HEK293 (cell line): ENCODE results near the gene LCN2.

Experiments
- CTCF ChIA-PET: fragments of 350-600 bp; formaldehyde crosslinking; extraction: SDS; loops from one replicate; lab custom pipeline; 2021; ENCODE audit warnings: antibody characterized with exemption; lab: Yijun Ruan, JAX
- POLR2A ChIA-PET: fragments of 300-600 bp; formaldehyde crosslinking; extraction: SDS; loops from one replicate; lab custom pipeline; 2020; ENCODE audit warnings: antibody characterized with exemption, inconsistent platforms; lab: Yijun Ruan, JAX
- H3K27ac ChIP-seq: fragments of 200-500 bp; sonication (Bioruptor generic); 2 replicates; pipeline ENCODE4 v1.5.1; 2014; ENCODE audit warnings: low read depth, low read length, control low read depth, inconsistent platforms; ENCODE audit errors: extremely low read depth
- H3K36me3 ChIP-seq, 2 experiments: fragments of 200-500 bp in 1 of 2; sonication (Bioruptor generic) in 1 of 2; 1 replicate in 1 of 2; 2 replicates in 1 of 2; pipeline ENCODE4 v1.5.1; 2014 to 2017; ENCODE audit warnings: inconsistent platforms in 2 of 2, low read length in 2 of 2; ENCODE audit not compliant: control insufficient read depth in 2 of 2, insufficient read depth in 1 of 2
- H3K4me1 ChIP-seq: fragments of 200-500 bp; sonication (Bioruptor generic); 2 replicates; pipeline ENCODE4 v1.5.1; 2014; ENCODE audit warnings: mild to moderate bottlenecking, low read length, inconsistent platforms; ENCODE audit not compliant: control insufficient read depth, insufficient read depth
- H3K4me3 ChIP-seq: 2 replicates; pipeline ENCODE4 v1.5.1; 2011; ENCODE audit warnings: low read depth, mild to moderate bottlenecking, control low read depth, low read length, moderate library complexity
- H3K9me3 ChIP-seq: fragments of 200-500 bp; sonication (Bioruptor generic); 2 replicates; pipeline ENCODE4 v1.5.1; 2014; ENCODE audit warnings: low read depth, low read length, inconsistent platforms; ENCODE audit not compliant: control insufficient read depth, insufficient read depth
- GLI2 ChIP-seq: fragments of 450-650 bp; formaldehyde crosslinking; IDR thresholded peaks from 2 replicates; pipeline ENCODE4; 2017; ENCODE audit warnings: missing biosample characterization, missing genetic modification characterization, low read depth, borderline replicate concordance
- GLIS2 ChIP-seq: fragments of 450-650 bp; formaldehyde crosslinking; IDR thresholded peaks from 2 replicates; pipeline ENCODE4 v1.5.1; 2016; ENCODE audit warnings: missing biosample characterization, missing genetic modification characterization
- REPIN1 ChIP-seq: fragments of 450-650 bp; formaldehyde crosslinking; IDR thresholded peaks from 2 replicates; pipeline ENCODE4 v1.5.1; 2017; ENCODE audit warnings: missing biosample characterization, missing genetic modification characterization, low read depth
- SCRT1 ChIP-seq: fragments of 450-650 bp; formaldehyde crosslinking; IDR thresholded peaks from 2 replicates; pipeline ENCODE4 v1.5.1; 2016; ENCODE audit warnings: missing biosample characterization, missing genetic modification characterization, borderline replicate concordance
- SP7 ChIP-seq: fragments of 450-650 bp; formaldehyde crosslinking; IDR thresholded peaks from 2 replicates; pipeline ENCODE4 v1.5.1; 2016; ENCODE audit warnings: missing biosample characterization, missing genetic modification characterization
- ZFHX2 ChIP-seq: fragments of 450-650 bp; formaldehyde crosslinking; conservative IDR thresholded peaks from 2 replicates; pipeline ENCODE4 v1.5.1; 2016; ENCODE audit warnings: missing biosample characterization, missing genetic modification characterization
- ZFP69B ChIP-seq: fragments of 450-650 bp; formaldehyde crosslinking; IDR thresholded peaks from 2 replicates; pipeline ENCODE4 v1.5.1; 2016; ENCODE audit warnings: missing biosample characterization, missing genetic modification characterization
- ZNF155 ChIP-seq: fragments of 450-650 bp; formaldehyde crosslinking; IDR thresholded peaks from 2 replicates; pipeline ENCODE4 v1.5.1; 2016; ENCODE audit warnings: missing biosample characterization, missing genetic modification characterization
- ZNF16 ChIP-seq: fragments of 450-650 bp; formaldehyde crosslinking; IDR thresholded peaks from 2 replicates; pipeline ENCODE4 v1.5.1; 2016; ENCODE audit warnings: low read depth, missing biosample characterization, missing genetic modification characterization
- ZNF169 ChIP-seq: fragments of 450-650 bp; formaldehyde crosslinking; IDR thresholded peaks from 2 replicates; pipeline ENCODE4 v1.5.1; 2016; ENCODE audit warnings: missing biosample characterization, missing genetic modification characterization
- ZNF19 ChIP-seq: fragments of 450-650 bp; formaldehyde crosslinking; IDR thresholded peaks from 2 replicates; pipeline ENCODE4; 2016; ENCODE audit warnings: missing biosample characterization, missing genetic modification characterization, low read depth
- ZNF2 ChIP-seq: fragments of 450-650 bp; formaldehyde crosslinking; IDR thresholded peaks from 2 replicates; pipeline ENCODE4 v1.5.1; 2016; ENCODE audit warnings: missing biosample characterization, missing genetic modification characterization
- ZNF202 ChIP-seq: fragments of 450-650 bp; formaldehyde crosslinking; IDR thresholded peaks from 2 replicates; pipeline ENCODE4 v1.5.1; 2016; ENCODE audit warnings: missing biosample characterization, missing genetic modification characterization, borderline replicate concordance
- ZNF223 ChIP-seq: fragments of 450-650 bp; formaldehyde crosslinking; IDR thresholded peaks from 2 replicates; pipeline ENCODE4 v1.5.1; 2016; ENCODE audit warnings: missing biosample characterization, missing genetic modification characterization
- ZNF292 ChIP-seq: fragments of 450-650 bp; formaldehyde crosslinking; IDR thresholded peaks from 2 replicates; pipeline ENCODE4 v1.5.1; 2016; ENCODE audit warnings: low read depth, missing biosample characterization, missing genetic modification characterization, borderline replicate concordance
- ZNF335 ChIP-seq: fragments of 450-650 bp; formaldehyde crosslinking; conservative IDR thresholded peaks from 2 replicates; pipeline ENCODE4 v1.5.1; 2016; ENCODE audit warnings: missing biosample characterization, missing genetic modification characterization
- ZNF398 ChIP-seq: fragments of 450-650 bp; formaldehyde crosslinking; IDR thresholded peaks from 2 replicates; pipeline ENCODE4 v1.5.1; 2017; ENCODE audit warnings: missing biosample characterization, missing genetic modification characterization
- ZNF513 ChIP-seq: fragments of 450-650 bp; IDR thresholded peaks from 2 replicates; pipeline ENCODE4 v1.5.1; 2018; ENCODE audit warnings: missing biosample characterization, missing genetic modification characterization
- ZNF549 ChIP-seq: fragments of 450-650 bp; IDR thresholded peaks from 2 replicates; pipeline ENCODE4 v1.5.1; 2018; ENCODE audit warnings: missing biosample characterization, missing genetic modification characterization, mild to moderate bottlenecking, inconsistent platforms, moderate library complexity
- ZNF580 ChIP-seq: fragments of 450-650 bp; formaldehyde crosslinking; IDR thresholded peaks from 2 replicates; pipeline ENCODE4 v1.5.1; 2016; ENCODE audit warnings: missing biosample characterization, missing genetic modification characterization
- ZNF747 ChIP-seq: fragments of 450-650 bp; formaldehyde crosslinking; IDR thresholded peaks from 2 replicates; pipeline ENCODE4 v1.5.1; 2016; ENCODE audit warnings: missing biosample characterization, missing genetic modification characterization
- ZNF76 ChIP-seq: fragments of 450-650 bp; formaldehyde crosslinking; IDR thresholded peaks from 2 replicates; pipeline ENCODE4; 2016; ENCODE audit warnings: low read depth, missing biosample characterization, missing genetic modification characterization, borderline replicate concordance
- ZNF768 ChIP-seq: fragments of 450-650 bp; formaldehyde crosslinking; IDR thresholded peaks from 2 replicates; pipeline ENCODE4 v1.5.1; 2018; ENCODE audit warnings: missing biosample characterization, mild to moderate bottlenecking, missing genetic modification characterization
- ZNF776 ChIP-seq: fragments of 450-650 bp; formaldehyde crosslinking; IDR thresholded peaks from 2 replicates; pipeline ENCODE4 v1.5.0; 2017; ENCODE audit warnings: missing biosample characterization, missing genetic modification characterization, borderline replicate concordance
- ZSCAN16 ChIP-seq: fragments of 450-650 bp; formaldehyde crosslinking; IDR thresholded peaks from 2 replicates; pipeline ENCODE4 v1.5.1; 2016; ENCODE audit warnings: missing biosample characterization, missing genetic modification characterization
- ZSCAN5A ChIP-seq: fragments of 450-650 bp; formaldehyde crosslinking; IDR thresholded peaks from 2 replicates; pipeline ENCODE4 v1.5.1; 2016; ENCODE audit warnings: missing biosample characterization, missing genetic modification characterization
- TF ChIP-seq, protein P1 (sequence below): fragments of 450-650 bp; formaldehyde crosslinking; IDR thresholded peaks from 2 replicates; pipeline ENCODE4 v1.5.1; 2016; ENCODE audit warnings: missing biosample characterization, missing genetic modification characterization

Gene LCN2

GRCh38 chr9:128163523-128164306 is 14.5 kb downstream of the LCN2 start:
- peaks cover 0 to 61% of the 10 kb centered on the region in 2 experiments; a peak in 2 of 3 replicates for H3K36me3 ChIP-seq
- TF ChIP-seq ZFHX2 (tag by site-specific recombination) (0 out of 2 replicates have a peak, but pooled peaks have one; percentile 9), ZNF549 (tag by site-specific recombination) (no peak), SP7 (tag by site-specific recombination) (no peak), ZNF169 (tag by site-specific recombination) (no peak), ZNF768 (tag by site-specific recombination) (0 out of 2 replicates have a peak, but pooled peaks have one; percentile 38), ZNF202 (tag by site-specific recombination) (no peak), GLI2 (tag by site-specific recombination) (no peak), GLIS2 (tag by site-specific recombination) (peak; percentile 49), ZNF76 (tag by site-specific recombination) (no peak), ZNF292 (tag by site-specific recombination) (no peak), ZNF223 (tag by site-specific recombination) (peak; percentile 35; the same call in 1 of the 2 replicates)
- H3K4me1 ChIP-seq, result no peaks in the 10 kb centered on the region
- no peaks in the 10 kb centered on the region for H3K9me3 ChIP-seq
- H3K4me3 ChIP-seq, result no peak overlapping the region
- CTCF ChIA-PET, result interaction anchor here (0.5 to 0.7 kb wide), 3 partner anchors 22 to 1580 kb away, joined by 3 read pairs; no protein-coding TSS in a partner anchor
- no peak overlapping the region for H3K27ac ChIP-seq
- POLR2A ChIA-PET, result no interaction called here

DNA sequence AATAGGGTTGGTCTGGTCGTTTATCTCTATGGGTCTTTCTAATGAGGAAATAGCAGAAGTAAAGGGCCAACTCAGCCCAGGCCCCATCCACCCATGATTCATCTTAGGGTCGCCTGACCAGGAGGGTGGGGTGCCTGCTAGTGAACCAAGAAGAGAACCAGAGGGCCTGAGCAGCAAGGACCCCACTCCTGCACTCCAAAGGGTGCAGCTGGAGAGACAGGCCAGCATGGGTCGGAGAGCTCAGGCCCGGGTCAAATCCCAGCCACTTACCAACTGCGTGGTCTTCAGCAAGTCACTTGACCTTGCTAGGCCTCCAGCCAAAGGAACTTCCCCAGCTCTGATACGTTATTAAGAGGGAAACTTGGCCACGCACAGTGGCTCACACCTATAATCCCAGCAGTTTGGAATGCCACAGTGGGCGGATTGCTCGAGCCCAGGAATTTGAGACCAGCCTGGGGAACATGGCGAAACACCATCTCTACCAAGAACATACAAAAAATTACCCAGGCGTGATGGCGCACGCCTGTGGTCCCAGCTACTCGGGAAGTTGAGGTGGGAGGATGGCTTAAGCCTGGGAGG is 15.1 kb downstream of the LCN2 start:
- peaks cover 0 to 68% of the 10 kb centered on the region in 2 experiments; a peak in 2 of 3 replicates for H3K36me3 ChIP-seq
- no peaks in the 10 kb centered on the region for H3K9me3 ChIP-seq
- ChIA-PET CTCF (interaction anchor here (0.7 kb wide), 1 partner anchor 28 kb away, joined by 3 read pairs; no protein-coding TSS in a partner anchor), POLR2A (no interaction called here)
- H3K4me1 ChIP-seq, result no peaks in the 10 kb centered on the region
- no peak overlapping the region for H3K4me3 ChIP-seq
- no peak overlapping the region for H3K27ac ChIP-seq
- TF ChIP-seq ZNF19 (tag by site-specific recombination) (no peak), ZNF398 (no peak), ZNF513 (tag by site-specific recombination) (no peak), ZNF776 (tag by site-specific recombination) (no peak), ZSCAN5A (tag by site-specific recombination) (no peak), ZNF580 (tag by site-specific recombination) (no peak), ZNF16 (tag by site-specific recombination) (no peak), ZNF335 (tag by site-specific recombination) (no peak), ZNF155 (no peak), REPIN1 (tag by site-specific recombination) (no peak), ZNF2 (tag by site-specific recombination) (no peak), ZFP69B (tag by site-specific recombination) (no peak), ZNF747 (tag by site-specific recombination) (no peak), SCRT1 (tag by site-specific recombination) (no peak), ZSCAN16 (tag by site-specific recombination) (no peak)
- TF ChIP-seq, protein P1, sequence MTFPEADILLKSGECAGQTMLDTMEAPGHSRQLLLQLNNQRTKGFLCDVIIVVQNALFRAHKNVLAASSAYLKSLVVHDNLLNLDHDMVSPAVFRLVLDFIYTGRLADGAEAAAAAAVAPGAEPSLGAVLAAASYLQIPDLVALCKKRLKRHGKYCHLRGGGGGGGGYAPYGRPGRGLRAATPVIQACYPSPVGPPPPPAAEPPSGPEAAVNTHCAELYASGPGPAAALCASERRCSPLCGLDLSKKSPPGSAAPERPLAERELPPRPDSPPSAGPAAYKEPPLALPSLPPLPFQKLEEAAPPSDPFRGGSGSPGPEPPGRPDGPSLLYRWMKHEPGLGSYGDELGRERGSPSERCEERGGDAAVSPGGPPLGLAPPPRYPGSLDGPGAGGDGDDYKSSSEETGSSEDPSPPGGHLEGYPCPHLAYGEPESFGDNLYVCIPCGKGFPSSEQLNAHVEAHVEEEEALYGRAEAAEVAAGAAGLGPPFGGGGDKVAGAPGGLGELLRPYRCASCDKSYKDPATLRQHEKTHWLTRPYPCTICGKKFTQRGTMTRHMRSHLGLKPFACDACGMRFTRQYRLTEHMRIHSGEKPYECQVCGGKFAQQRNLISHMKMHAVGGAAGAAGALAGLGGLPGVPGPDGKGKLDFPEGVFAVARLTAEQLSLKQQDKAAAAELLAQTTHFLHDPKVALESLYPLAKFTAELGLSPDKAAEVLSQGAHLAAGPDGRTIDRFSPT, result no peak
